ENCODE measurements around the gene CTNND1. TPM values are rescaled to one million over a fixed set of nuclear protein-coding genes. Genes with fewer than 3 reads are reported as not detected.

CTNND1 gene
- total and polyA plus RNA-seq, 9 of the 15 experiments (the other 6 are each of a cell fraction or from before 2014, with no cell fraction given), result 11.1 to 74.0 (median 43.3) TPM

DNA sequence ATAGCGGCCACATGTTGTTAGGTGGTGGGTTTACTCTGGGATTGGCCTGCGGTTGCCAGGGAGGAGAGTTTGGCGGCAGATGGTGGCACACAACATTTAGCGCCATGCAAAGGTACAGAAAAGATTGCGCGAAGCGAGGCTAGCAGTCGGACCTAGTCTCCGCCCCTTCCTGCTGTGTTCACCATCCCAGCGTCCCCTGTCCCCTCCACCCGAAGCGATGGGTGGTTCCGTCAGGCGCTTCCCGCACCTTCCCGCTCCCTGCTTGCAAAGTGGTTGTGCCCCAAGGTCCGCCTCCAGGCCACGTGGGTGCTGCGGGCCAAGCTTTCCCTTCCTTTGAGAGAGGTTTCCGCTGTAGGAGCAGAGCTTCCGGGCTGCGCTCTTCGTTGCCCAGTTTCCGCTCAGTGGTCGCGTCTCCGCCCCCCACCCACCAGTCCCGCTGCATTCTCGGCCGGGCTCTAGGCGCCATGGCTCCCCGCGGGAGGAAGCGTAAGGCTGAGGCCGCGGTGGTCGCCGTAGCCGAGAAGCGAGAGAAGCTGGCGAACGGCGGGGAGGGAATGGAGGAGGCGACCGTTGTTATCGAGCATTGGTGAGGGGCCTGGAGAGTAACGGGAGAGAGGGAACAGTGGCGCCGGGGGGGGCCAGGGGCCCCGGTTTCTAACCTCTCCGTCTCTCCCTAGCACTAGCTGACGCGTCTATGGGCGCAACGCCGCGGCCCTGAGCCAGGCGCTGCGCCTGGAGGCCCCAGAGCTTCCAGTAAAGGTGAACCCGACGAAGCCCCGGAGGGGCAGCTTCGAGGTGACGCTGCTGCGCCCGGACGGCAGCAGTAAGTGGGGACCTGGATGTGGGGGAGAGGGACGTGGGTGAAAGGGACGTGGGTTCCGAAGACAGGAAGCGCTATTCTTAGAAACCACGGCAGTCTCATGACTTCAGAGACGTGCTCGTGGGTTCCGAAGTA is 20.2 kb upstream of the CTNND1 start, which contains the start of gene SELENOH (continued):
- peak; percentile 59; the same call in 1 of the 2 replicates for TF ChIP-seq LEF1 (IDR thresholded peaks at IDR 0.05)
- TF ChIP-seq ZNF146 (CRISPR knock-in tag; IDR thresholded peaks at IDR 0.05; ENCODE audit: unreplicated experiment), result peak; percentile 9
- no peak for TF ChIP-seq ZNF707 (CRISPR knock-in tag; conservative IDR thresholded peaks at IDR 0.05)
- no peak for TF ChIP-seq FOS (IDR thresholded peaks at IDR 0.05; ENCODE audit: extremely low read depth, insufficient read length)
- 0 out of 2 replicates have a peak, but pooled peaks have one; percentile 59 for TF ChIP-seq RUNX1 (IDR thresholded peaks at IDR 0.05; ENCODE audit: low read depth)
- TF ChIP-seq ZNF212 (CRISPR knock-in tag; IDR thresholded peaks at IDR 0.05), result no peak
- TF ChIP-seq SMAD4 (CRISPR knock-in tag; conservative IDR thresholded peaks at IDR 0.05), result peak; percentile 21; the same call in 1 of the 2 replicates
- TF ChIP-seq SIX5 (IDR thresholded peaks at IDR 0.05; ENCODE audit: borderline replicate concordance in 1 of 2, insufficient read depth in 1 of 2, low read depth in 1 of 2, low read length in 2 of 2), result peak; percentile 63 to 78; a peak in 3 of 4 replicates
- TF ChIP-seq HDAC8 (tag; IDR thresholded peaks at IDR 0.05), result peak; percentile 38; the same call in 1 of the 2 replicates
- no peak for TF ChIP-seq ZNF561 (CRISPR knock-in tag; conservative IDR thresholded peaks at IDR 0.05)
- no peak for TF ChIP-seq NFE2L1 (tag; IDR thresholded peaks at IDR 0.05; ENCODE audit: borderline replicate concordance, low read depth)
- TF ChIP-seq, protein P1, sequence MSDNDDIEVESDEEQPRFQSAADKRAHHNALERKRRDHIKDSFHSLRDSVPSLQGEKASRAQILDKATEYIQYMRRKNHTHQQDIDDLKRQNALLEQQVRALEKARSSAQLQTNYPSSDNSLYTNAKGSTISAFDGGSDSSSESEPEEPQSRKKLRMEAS (CRISPR knock-in tag; IDR thresholded peaks at IDR 0.05), result peak; percentile 99
- no peak for TF ChIP-seq CSDE1 (IDR thresholded peaks at IDR 0.05)
- peak; percentile 92 for TF ChIP-seq POLR2AphosphoS5 (IDR thresholded peaks at IDR 0.05; ENCODE audit: control insufficient read depth, insufficient read depth, low read depth, low read length)
- peak; percentile 65 to 99 for TF ChIP-seq HDAC1 (IDR thresholded peaks at IDR 0.05)
- no peak for TF ChIP-seq KDM2B (CRISPR knock-in tag; IDR thresholded peaks at IDR 0.05)
- TF ChIP-seq, protein P2, sequence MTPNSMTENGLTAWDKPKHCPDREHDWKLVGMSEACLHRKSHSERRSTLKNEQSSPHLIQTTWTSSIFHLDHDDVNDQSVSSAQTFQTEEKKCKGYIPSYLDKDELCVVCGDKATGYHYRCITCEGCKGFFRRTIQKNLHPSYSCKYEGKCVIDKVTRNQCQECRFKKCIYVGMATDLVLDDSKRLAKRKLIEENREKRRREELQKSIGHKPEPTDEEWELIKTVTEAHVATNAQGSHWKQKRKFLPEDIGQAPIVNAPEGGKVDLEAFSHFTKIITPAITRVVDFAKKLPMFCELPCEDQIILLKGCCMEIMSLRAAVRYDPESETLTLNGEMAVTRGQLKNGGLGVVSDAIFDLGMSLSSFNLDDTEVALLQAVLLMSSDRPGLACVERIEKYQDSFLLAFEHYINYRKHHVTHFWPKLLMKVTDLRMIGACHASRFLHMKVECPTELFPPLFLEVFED (CRISPR knock-in tag; conservative IDR thresholded peaks at IDR 0.05), result 0 out of 2 replicates have a peak, but pooled peaks have one; percentile 3
- TF ChIP-seq CAMTA2 (CRISPR knock-in tag; conservative IDR thresholded peaks at IDR 0.05), result peak; percentile 82; the same call in 1 of the 2 replicates
- TF ChIP-seq, protein P3, sequence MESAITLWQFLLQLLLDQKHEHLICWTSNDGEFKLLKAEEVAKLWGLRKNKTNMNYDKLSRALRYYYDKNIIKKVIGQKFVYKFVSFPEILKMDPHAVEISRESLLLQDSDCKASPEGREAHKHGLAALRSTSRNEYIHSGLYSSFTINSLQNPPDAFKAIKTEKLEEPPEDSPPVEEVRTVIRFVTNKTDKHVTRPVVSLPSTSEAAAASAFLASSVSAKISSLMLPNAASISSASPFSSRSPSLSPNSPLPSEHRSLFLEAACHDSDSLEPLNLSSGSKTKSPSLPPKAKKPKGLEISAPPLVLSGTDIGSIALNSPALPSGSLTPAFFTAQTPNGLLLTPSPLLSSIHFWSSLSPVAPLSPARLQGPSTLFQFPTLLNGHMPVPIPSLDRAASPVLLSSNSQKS (CRISPR knock-in tag; IDR thresholded peaks at IDR 0.05), result no peak
- TF ChIP-seq SMARCE1 (IDR thresholded peaks at IDR 0.05), result no peak
- TF ChIP-seq RHOXF2B (CRISPR knock-in tag; conservative IDR thresholded peaks at IDR 0.05), result no peak
- no peak for TF ChIP-seq MCM7 (IDR thresholded peaks at IDR 0.05)
- TF ChIP-seq CBFA2T2 (conservative IDR thresholded peaks at IDR 0.05), result peak; percentile 45
- no peak for TF ChIP-seq BCL6 (CRISPR knock-in tag; IDR thresholded peaks at IDR 0.05)
- TF ChIP-seq ZNF77 (CRISPR knock-in tag; IDR thresholded peaks at IDR 0.05), result no peak
- no peak for TF ChIP-seq ZNF124 (CRISPR knock-in tag; IDR thresholded peaks at IDR 0.05)
- 0 out of 2 replicates have a peak, but pooled peaks have one; percentile 51 for TF ChIP-seq ZNF197 (CRISPR knock-in tag; IDR thresholded peaks at IDR 0.05; ENCODE audit: low read depth)
- TF ChIP-seq KLF10 (CRISPR knock-in tag; IDR thresholded peaks at IDR 0.05), result peak; percentile 24; the same call in 1 of the 2 replicates
- TF ChIP-seq NFXL1 (CRISPR knock-in tag; IDR thresholded peaks at IDR 0.05), result no peak

All from K562 (cell line).